GM21360 (cell line): ENCODE results near the gene STRIT1.
"Not testable (repeated sequence)": the region's sequence is repeated elsewhere in the genome, so short reads cannot be mapped to it uniquely, and the experiment has no call there.

Experiments
- ATAC-seq: cut with Tn5 transposase; IDR thresholded peaks from one replicate; pipeline ENCODE4 v1.9.1; 2021; ENCODE audit warnings: mild to moderate bottlenecking, moderate library complexity; ENCODE audit not compliant: unreplicated experiment

Gene STRIT1

GRCh38 chr3:155313916-155314315 lies 20.4 kb upstream of the STRIT1 start:
- no peak for ATAC-seq

- no peak for ATAC-seq
Measured at GRCh38 chr3:155313300-155313699, 19.8 kb upstream of the STRIT1 start.

GRCh38 chr3:155312781-155313180 lies 19.3 kb upstream of the STRIT1 start:
- no peak for ATAC-seq

GRCh38 chr3:155309581-155309980 lies 16.1 kb upstream of the STRIT1 start:
- no peak for ATAC-seq

GRCh38 chr3:155308831-155309230 lies 15.3 kb upstream of the STRIT1 start:
- no peak for ATAC-seq

DNA sequence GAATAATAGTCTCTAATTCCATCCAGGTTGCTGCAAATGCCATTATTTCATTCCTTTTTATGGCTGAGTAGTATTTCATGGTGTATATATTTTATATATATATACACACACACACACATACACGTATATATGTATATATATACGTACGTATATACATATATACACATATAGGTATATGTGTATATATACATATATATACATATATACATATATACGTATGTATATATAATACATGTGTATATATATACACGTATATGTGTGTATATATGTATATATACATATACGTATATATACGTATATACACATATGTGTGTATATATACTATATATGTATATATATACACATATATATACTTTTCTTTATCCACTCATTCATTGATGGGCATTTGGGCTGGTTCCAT lies 13.7 kb upstream of the STRIT1 start:
- ATAC-seq, result no peak

- ATAC-seq, result no peak
Measured at GRCh38 chr3:155304394-155304793, 10.9 kb upstream of the STRIT1 start.

DNA sequence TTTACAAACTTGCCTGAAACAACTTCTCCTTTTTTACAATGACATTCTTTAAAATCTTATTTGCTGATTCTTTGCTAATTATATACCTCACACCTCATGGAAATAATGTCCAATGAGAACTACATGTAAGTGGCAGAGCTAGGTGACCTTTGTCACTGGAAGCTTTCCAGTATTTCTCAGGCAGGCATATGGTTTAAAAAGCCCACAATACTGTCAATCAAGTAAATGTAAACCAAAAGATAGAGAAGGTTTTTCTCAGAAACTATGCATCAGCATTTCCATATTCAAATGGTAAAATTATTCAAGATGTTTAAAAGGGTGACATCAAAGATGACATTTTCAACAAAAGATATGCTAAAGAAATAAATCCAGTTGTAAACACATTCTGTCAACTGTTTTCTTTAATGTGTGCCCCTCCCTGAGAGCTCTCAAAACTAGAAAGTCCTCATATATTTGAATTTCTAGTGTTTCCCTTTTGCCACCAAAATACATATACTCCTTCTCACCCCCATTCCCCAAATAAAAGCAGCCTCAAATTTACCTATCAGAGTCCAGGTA lies 10.1 kb upstream of the STRIT1 start:
- no peak for ATAC-seq

- ATAC-seq, result no peak
Measured at GRCh38 chr3:155302891-155303290, 9.4 kb upstream of the STRIT1 start.

- no peak for ATAC-seq
Measured at GRCh38 chr3:155302481-155302880, 9.0 kb upstream of the STRIT1 start.

DNA sequence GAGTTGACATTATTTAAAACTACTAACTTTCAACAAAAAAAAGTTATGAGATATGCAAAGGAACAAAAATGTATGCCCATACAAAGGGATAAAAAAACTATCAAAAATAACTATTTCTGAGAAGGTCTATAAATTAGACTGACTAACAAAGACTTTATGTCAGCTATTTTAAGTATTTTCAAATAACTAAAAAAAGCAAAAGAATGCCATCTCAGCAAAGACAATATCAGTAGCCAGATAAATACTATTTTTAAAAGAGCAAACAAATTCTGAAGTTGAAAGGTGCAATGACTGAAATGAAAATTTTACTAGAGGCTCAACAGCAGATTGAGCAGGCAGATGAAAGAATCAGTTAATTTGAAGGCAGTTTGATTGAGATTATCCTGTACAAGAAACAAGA lies 3.6 kb upstream of the STRIT1 start:
- ATAC-seq, result no peak

- no peak for ATAC-seq
Measured at GRCh38 chr3:155296413-155296812, 2.9 kb upstream of the STRIT1 start.

DNA sequence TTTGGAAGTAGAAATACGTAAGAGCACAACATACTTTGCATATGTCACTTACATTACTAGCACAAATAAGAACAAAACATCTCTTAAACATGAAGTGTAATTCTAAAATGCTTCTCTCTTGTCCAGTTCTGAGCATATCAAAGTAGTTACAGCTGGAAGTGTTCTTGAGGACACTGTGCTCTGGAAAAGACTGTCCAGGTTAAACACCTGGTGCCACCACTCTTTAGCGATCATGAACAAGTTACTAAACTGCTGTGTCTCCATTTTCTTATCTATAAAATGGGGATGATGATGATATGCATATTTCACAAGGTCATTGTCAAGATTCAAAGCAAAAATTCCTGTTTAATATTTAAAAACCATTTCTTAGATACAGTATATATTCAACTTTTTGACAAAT lies 790 bp downstream of the STRIT1 start:
- no peak for ATAC-seq

GRCh38 chr3:155292133-155292532 lies 1.4 kb downstream of the STRIT1 start:
- no peak for ATAC-seq

GRCh38 chr3:155286736-155287135 lies 6.7 kb downstream of the STRIT1 start:
- ATAC-seq, result no peak

- no peak for ATAC-seq
Measured at GRCh38 chr3:155285936-155286335, 7.5 kb downstream of the STRIT1 start.

DNA sequence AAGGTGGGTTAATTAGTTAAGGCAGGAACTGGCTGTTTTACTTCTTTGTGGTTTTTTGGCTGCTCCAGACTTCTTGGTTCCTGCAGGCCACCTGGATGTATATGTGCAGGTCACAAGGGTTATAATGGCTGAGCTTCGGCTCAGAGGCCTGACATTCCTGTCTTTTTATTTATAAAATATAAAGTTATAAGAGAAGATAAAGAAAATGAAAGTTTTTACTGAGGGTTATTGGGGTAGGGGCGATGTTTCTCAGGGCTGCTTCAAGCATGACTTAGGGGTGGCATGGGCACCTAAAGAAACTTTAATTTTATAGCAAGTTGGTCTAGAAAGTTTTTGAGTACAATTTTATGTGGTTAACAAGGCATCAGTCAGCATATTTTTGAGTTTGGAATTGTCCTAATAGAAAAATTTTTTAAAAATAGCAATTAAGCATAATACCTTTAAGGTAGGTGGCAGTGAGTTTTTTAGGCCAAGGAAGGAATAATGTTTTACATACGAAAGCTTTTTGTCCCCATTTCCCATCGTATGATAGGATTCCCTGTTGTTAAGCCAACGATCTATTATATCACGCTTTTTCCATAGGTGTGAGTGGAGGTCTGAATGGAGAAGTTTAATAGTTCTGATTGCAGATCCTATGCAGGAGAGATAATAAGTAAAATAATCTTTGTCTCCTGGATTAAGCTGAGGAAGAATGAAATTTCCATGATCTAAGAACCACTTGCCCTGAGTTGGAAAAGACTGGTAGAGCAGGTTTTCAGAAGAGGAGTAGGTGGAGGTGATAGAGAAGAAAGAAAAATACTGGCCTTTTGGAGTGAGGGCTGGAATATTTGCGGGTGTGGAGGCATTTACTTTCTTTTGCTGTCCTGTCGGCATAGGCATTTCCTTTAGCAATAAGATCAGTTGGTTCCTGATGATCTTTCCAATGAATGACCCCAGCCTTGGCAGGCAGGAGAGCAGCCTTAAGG lies 10.1 kb downstream of the STRIT1 start:
- no peak for ATAC-seq

GRCh38 chr3:155282385-155283091 lies 10.9 kb downstream of the STRIT1 start:
- ATAC-seq, result no peak

GRCh38 chr3:155281912-155282311 lies 11.6 kb downstream of the STRIT1 start:
- no peak for ATAC-seq

GRCh38 chr3:155276089-155276488 lies 17.4 kb downstream of the STRIT1 start:
- not testable (repeated sequence) for ATAC-seq

GRCh38 chr3:155275159-155275754 lies 18.2 kb downstream of the STRIT1 start:
- not testable (repeated sequence) for ATAC-seq
